ENCODE measurements around the gene ZNF423.

ZNF423 gene

DNA sequence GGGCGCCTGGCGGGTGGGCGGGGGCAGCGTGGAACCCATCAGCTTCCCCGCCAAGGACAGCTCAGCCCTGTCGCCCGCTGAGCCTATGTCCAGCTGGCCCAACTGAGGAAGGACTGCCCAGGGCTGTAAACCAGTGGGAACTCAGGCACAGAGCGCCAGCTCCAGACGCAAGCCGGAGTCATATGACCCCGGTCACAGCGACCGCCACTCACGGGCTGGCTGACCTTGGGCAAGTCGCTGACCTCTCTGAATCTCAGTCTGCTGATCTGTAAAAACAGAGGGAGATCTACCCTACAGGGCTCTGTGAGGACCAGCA is 312.3 kb downstream of the ZNF423 start:
- DNase-seq (ENCODE audit: insufficient read length, low spot score) (no peak), FAIRE-seq (no peak)
- no peak for TF ChIP-seq CTCF (IDR thresholded peaks at IDR 0.05; ENCODE audit: insufficient read depth, missing control alignments)

- no peak for FAIRE-seq
- no peak for DNase-seq (ENCODE audit: insufficient read length, low spot score)
- TF ChIP-seq CTCF (IDR thresholded peaks at IDR 0.05; ENCODE audit: insufficient read depth, missing control alignments): no peak
Observed at GRCh38 chr16:49542946-49543630, 312.8 kb downstream of the ZNF423 start.

DNA sequence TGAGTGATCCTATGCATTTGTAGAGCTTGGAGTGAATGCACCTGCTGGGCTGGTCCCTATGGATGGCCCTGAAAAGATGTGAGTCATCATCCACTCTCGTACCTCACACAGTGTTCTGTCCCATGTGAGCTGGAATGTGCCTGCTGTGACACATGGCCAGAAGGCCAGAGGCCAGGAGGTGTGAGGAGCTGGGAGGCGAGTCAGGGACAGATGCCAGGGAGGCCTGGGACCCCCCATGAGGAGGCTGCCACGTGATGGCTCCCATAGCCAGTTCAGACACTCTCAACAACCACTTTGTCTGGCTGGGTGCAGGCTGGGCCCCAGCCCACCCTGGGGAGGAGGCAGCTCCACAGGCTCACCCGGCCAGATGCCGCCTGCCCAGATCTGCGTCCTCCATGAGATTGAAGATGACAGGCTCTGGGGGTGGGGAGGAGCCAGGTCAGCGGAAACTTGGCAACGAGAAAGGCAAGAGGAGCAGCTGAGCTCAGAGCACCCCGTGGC is 313.5 kb downstream of the ZNF423 start:
- FAIRE-seq (no peak), DNase-seq (ENCODE audit: insufficient read length, low spot score) (no peak)
- no peak for TF ChIP-seq CTCF (IDR thresholded peaks at IDR 0.05; ENCODE audit: insufficient read depth, missing control alignments)

- no peak for TF ChIP-seq CTCF (IDR thresholded peaks at IDR 0.05; ENCODE audit: insufficient read depth, missing control alignments)
- DNase-seq (ENCODE audit: insufficient read length, low spot score): no peak
- FAIRE-seq: no peak
Observed at GRCh38 chr16:49540836-49541235, 315.1 kb downstream of the ZNF423 start.

- DNase-seq (ENCODE audit: insufficient read length, low spot score): no peak
- no peak for FAIRE-seq
- no peak for TF ChIP-seq CTCF (IDR thresholded peaks at IDR 0.05; ENCODE audit: insufficient read depth, missing control alignments)
Observed at GRCh38 chr16:49539758-49540157, 316.2 kb downstream of the ZNF423 start.

- TF ChIP-seq CTCF (IDR thresholded peaks at IDR 0.05; ENCODE audit: insufficient read depth, missing control alignments): no peak
- DNase-seq (ENCODE audit: insufficient read length, low spot score) (no peak), FAIRE-seq (no peak)
Observed at GRCh38 chr16:49537924-49538459, 317.9 kb downstream of the ZNF423 start.

DNA sequence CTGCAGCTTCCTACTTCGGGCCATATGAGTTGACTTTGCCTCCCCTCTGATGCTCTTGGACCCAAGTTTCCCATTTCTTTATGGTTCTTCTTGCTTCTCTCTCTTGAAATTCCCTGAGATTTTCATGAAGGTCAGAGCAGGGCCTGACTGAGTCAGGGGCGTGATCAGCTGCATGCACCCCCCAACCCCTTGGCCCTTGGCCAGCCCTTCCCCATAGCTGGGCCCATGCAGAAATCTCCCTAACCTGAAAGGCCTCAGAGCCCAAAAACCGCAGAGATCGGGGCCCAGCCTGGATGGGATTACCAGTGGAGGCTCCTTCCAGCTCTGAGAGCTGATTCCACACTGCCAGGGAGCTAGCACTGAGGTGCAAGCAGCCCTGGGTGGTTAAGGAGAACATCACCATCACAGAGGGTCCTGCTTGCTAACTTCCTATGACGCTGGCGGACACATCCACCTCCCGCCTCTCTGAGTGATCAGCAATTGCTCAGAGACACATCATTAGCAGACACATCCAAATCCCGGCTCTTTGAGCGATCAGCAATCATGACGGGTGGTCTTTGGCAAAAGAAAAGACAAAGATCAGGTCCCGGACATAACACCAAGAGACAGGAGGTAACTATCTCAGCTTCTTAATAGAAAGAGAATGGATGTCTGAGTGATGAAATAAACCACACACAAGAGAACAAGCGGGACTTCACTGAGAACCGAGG is 320.9 kb downstream of the ZNF423 start:
- FAIRE-seq (no peak), DNase-seq (ENCODE audit: insufficient read length, low spot score) (no peak)
- no peak for TF ChIP-seq CTCF (IDR thresholded peaks at IDR 0.05; ENCODE audit: insufficient read depth, missing control alignments)
